HEK293 (cell line): ENCODE measurements around the gene RASAL2.

Experiments used
- CTCF ChIA-PET: fragments of 350-600 bp; formaldehyde crosslinking; extraction: SDS; loops from one replicate; lab custom pipeline; 2021; ENCODE audit warnings: antibody characterized with exemption; lab: Yijun Ruan, JAX
- POLR2A ChIA-PET: fragments of 300-600 bp; formaldehyde crosslinking; extraction: SDS; loops from one replicate; lab custom pipeline; 2020; ENCODE audit warnings: antibody characterized with exemption, inconsistent platforms; lab: Yijun Ruan, JAX
- H3K27ac ChIP-seq: fragments of 200-500 bp; sonication (Bioruptor generic); 2 replicates; pipeline ENCODE4 v1.5.1; 2014; ENCODE audit warnings: low read depth, low read length, control low read depth, inconsistent platforms; ENCODE audit errors: extremely low read depth
- H3K36me3 ChIP-seq, 2 experiments: fragments of 200-500 bp in 1 of 2; sonication (Bioruptor generic) in 1 of 2; 1 replicate in 1 of 2; 2 replicates in 1 of 2; pipeline ENCODE4 v1.5.1; 2014 to 2017; ENCODE audit warnings: inconsistent platforms in 2 of 2, low read length in 2 of 2; ENCODE audit not compliant: control insufficient read depth in 2 of 2, insufficient read depth in 1 of 2
- H3K4me1 ChIP-seq: fragments of 200-500 bp; sonication (Bioruptor generic); 2 replicates; pipeline ENCODE4 v1.5.1; 2014; ENCODE audit warnings: mild to moderate bottlenecking, low read length, inconsistent platforms; ENCODE audit not compliant: control insufficient read depth, insufficient read depth
- H3K4me3 ChIP-seq: 2 replicates; pipeline ENCODE4 v1.5.1; 2011; ENCODE audit warnings: low read depth, mild to moderate bottlenecking, control low read depth, low read length, moderate library complexity
- H3K9me3 ChIP-seq: fragments of 200-500 bp; sonication (Bioruptor generic); 2 replicates; pipeline ENCODE4 v1.5.1; 2014; ENCODE audit warnings: low read depth, low read length, inconsistent platforms; ENCODE audit not compliant: control insufficient read depth, insufficient read depth
- BCL11A ChIP-seq: fragments of 450-650 bp; formaldehyde crosslinking; IDR thresholded peaks from 2 replicates; pipeline ENCODE4 v1.5.1; 2016; ENCODE audit warnings: low read depth, missing biosample characterization, missing genetic modification characterization
- GFI1B ChIP-seq: fragments of 450-650 bp; formaldehyde crosslinking; IDR thresholded peaks from 2 replicates; pipeline ENCODE4 v1.5.1; 2016; ENCODE audit warnings: missing biosample characterization, missing genetic modification characterization
- HOXC10 ChIP-seq: sonication (generic); formaldehyde crosslinking; IDR thresholded peaks from 2 replicates; pipeline ENCODE4 v1.8.1; 2023; ENCODE audit warnings: mild to moderate bottlenecking, missing genetic modification reagents
- KLF16 ChIP-seq: fragments of 450-650 bp; formaldehyde crosslinking; IDR thresholded peaks from 2 replicates; pipeline ENCODE4 v1.5.1; 2017; ENCODE audit warnings: missing biosample characterization, missing genetic modification characterization
- OVOL3 ChIP-seq: fragments of 450-650 bp; formaldehyde crosslinking; IDR thresholded peaks from 2 replicates; pipeline ENCODE4 v1.5.1; 2016; ENCODE audit warnings: missing biosample characterization, missing genetic modification characterization
- SCRT1 ChIP-seq: fragments of 450-650 bp; formaldehyde crosslinking; IDR thresholded peaks from 2 replicates; pipeline ENCODE4 v1.5.1; 2016; ENCODE audit warnings: missing biosample characterization, missing genetic modification characterization, borderline replicate concordance
- TSHZ1 ChIP-seq: fragments of 450-650 bp; formaldehyde crosslinking; IDR thresholded peaks from 2 replicates; pipeline ENCODE4 v1.5.1; 2016; ENCODE audit warnings: missing biosample characterization, missing genetic modification characterization, borderline replicate concordance
- WT1 ChIP-seq: fragments of 450-650 bp; formaldehyde crosslinking; IDR thresholded peaks from 2 replicates; pipeline ENCODE4 v1.5.1; 2016; ENCODE audit warnings: missing biosample characterization, missing genetic modification characterization
- ZBTB21 ChIP-seq: fragments of 450-650 bp; formaldehyde crosslinking; IDR thresholded peaks from 2 replicates; pipeline ENCODE4 v1.5.1; 2017; ENCODE audit warnings: missing biosample characterization, missing genetic modification characterization
- ZBTB44 ChIP-seq: fragments of 450-650 bp; IDR thresholded peaks from 2 replicates; pipeline ENCODE4 v1.5.1; 2018; ENCODE audit warnings: missing biosample characterization, mild to moderate bottlenecking, missing genetic modification characterization
- ZBTB49 ChIP-seq: fragments of 450-650 bp; formaldehyde crosslinking; IDR thresholded peaks from 2 replicates; pipeline ENCODE4 v1.5.1; 2016; ENCODE audit warnings: missing biosample characterization, missing genetic modification characterization, low read depth
- ZFP37 ChIP-seq: fragments of 450-650 bp; formaldehyde crosslinking; IDR thresholded peaks from 2 replicates; pipeline ENCODE4 v1.5.1; 2016; ENCODE audit warnings: missing biosample characterization, missing genetic modification characterization
- ZFP41 ChIP-seq: fragments of 450-650 bp; formaldehyde crosslinking; IDR thresholded peaks from 2 replicates; pipeline ENCODE4 v1.5.1; 2016; ENCODE audit warnings: missing biosample characterization, missing genetic modification characterization, borderline replicate concordance
- ZNF19 ChIP-seq: fragments of 450-650 bp; formaldehyde crosslinking; IDR thresholded peaks from 2 replicates; pipeline ENCODE4; 2016; ENCODE audit warnings: missing biosample characterization, missing genetic modification characterization, low read depth
- ZNF274 ChIP-seq, 2 experiments: fragments of 200-500 bp in 1 of 2; fragments of 450-650 bp in 1 of 2; sonication (Bioruptor generic) in 1 of 2; formaldehyde crosslinking in 1 of 2; IDR thresholded peaks; 2 replicates each; pipeline versions ENCODE4 v1.5.1 to v1.6.1; 2014 to 2016; ENCODE audit warnings: borderline replicate concordance in 1 of 2, inconsistent platforms in 1 of 2, low read length in 1 of 2, missing biosample characterization in 1 of 2, missing genetic modification characterization in 1 of 2
- ZNF302 ChIP-seq: fragments of 450-650 bp; formaldehyde crosslinking; IDR thresholded peaks from 2 replicates; pipeline ENCODE4 v1.5.1; 2016; ENCODE audit warnings: missing biosample characterization, missing genetic modification characterization, low read depth
- ZNF394 ChIP-seq: fragments of 450-650 bp; formaldehyde crosslinking; IDR thresholded peaks from 2 replicates; pipeline ENCODE4 v1.5.1; 2016; ENCODE audit warnings: missing biosample characterization, missing genetic modification characterization, mild to moderate bottlenecking, moderate library complexity, borderline replicate concordance
- ZNF404 ChIP-seq: fragments of 450-650 bp; formaldehyde crosslinking; IDR thresholded peaks from 2 replicates; pipeline ENCODE4 v1.5.1; 2017; ENCODE audit warnings: missing biosample characterization, missing genetic modification characterization
- ZNF416 ChIP-seq: fragments of 450-650 bp; formaldehyde crosslinking; IDR thresholded peaks from 2 replicates; pipeline ENCODE4 v1.5.1; 2016; ENCODE audit warnings: missing biosample characterization, missing genetic modification characterization
- ZNF426 ChIP-seq: fragments of 450-650 bp; formaldehyde crosslinking; IDR thresholded peaks from 2 replicates; pipeline ENCODE4 v1.5.1; 2017; ENCODE audit warnings: missing biosample characterization, missing genetic modification characterization, mild to moderate bottlenecking, inconsistent platforms, moderate library complexity
- ZNF530 ChIP-seq: fragments of 450-650 bp; formaldehyde crosslinking; IDR thresholded peaks from 2 replicates; pipeline ENCODE4 v1.5.1; 2016; ENCODE audit warnings: low read depth, missing biosample characterization, missing genetic modification characterization
- ZNF544 ChIP-seq: fragments of 450-650 bp; formaldehyde crosslinking; IDR thresholded peaks from 2 replicates; pipeline ENCODE4 v1.5.0; 2017; ENCODE audit warnings: missing biosample characterization, missing genetic modification characterization
- ZNF560 ChIP-seq: fragments of 450-650 bp; formaldehyde crosslinking; IDR thresholded peaks from 2 replicates; pipeline ENCODE4 v1.5.1; 2017; ENCODE audit warnings: missing biosample characterization, missing genetic modification characterization, borderline replicate concordance
- ZNF571 ChIP-seq: fragments of 450-650 bp; formaldehyde crosslinking; IDR thresholded peaks from 2 replicates; pipeline ENCODE4 v1.5.0; 2017; ENCODE audit warnings: missing biosample characterization, missing genetic modification characterization
- ZNF600 ChIP-seq: fragments of 450-650 bp; formaldehyde crosslinking; IDR thresholded peaks from 2 replicates; pipeline ENCODE4 v1.5.1; 2016; ENCODE audit warnings: missing biosample characterization, missing genetic modification characterization

Gene RASAL2

GRCh38 chr1:178494569-178494971, 400.7 kb downstream of the RASAL2 start:
- Histone ChIP-seq H3K36me3 (no peaks in the 10 kb centered on the region), H3K4me1 (no peaks in the 10 kb centered on the region), H3K4me3 (no peak overlapping the region), H3K27ac (no peak overlapping the region), H3K9me3 (no peaks in the 10 kb centered on the region)
- no peak for TF ChIP-seq ZNF544
- TF ChIP-seq WT1 (tag by site-specific recombination): no peak
- TF ChIP-seq ZNF19 (tag by site-specific recombination): no peak
- no peak for TF ChIP-seq SCRT1 (tag by site-specific recombination)
- no peak for TF ChIP-seq KLF16 (tag by site-specific recombination)
- TF ChIP-seq ZNF404: no peak
- no peak for TF ChIP-seq HOXC10 (CRISPR knock-in tag)
- TF ChIP-seq OVOL3 (tag by site-specific recombination): no peak
- no peak for TF ChIP-seq ZNF426
- no peak for TF ChIP-seq ZNF530
- TF ChIP-seq ZNF571: no peak
- no peak for TF ChIP-seq ZNF560
- no peak for TF ChIP-seq TSHZ1
- no peak for TF ChIP-seq GFI1B (tag by site-specific recombination)
- no peak for TF ChIP-seq ZNF302 (tag by site-specific recombination)
- no peak for TF ChIP-seq ZNF394
- ChIA-PET POLR2A (interaction anchor here (1.4 kb wide), 1 partner anchor 24 kb away, joined by 4 read pairs; no protein-coding TSS in a partner anchor), CTCF (interaction anchor here (0.6 to 0.7 kb wide), 5 partner anchors 9 to 235 kb away, joined by 3 to 4 read pairs (median 4); partner anchors contain the start of gene TEX35)

- Histone ChIP-seq H3K9me3 (no peaks in the 10 kb centered on the region), H3K4me3 (no peak overlapping the region), H3K27ac (no peak overlapping the region), H3K36me3 (no peaks in the 10 kb centered on the region), H3K4me1 (no peaks in the 10 kb centered on the region)
- TF ChIP-seq BCL11A (tag by site-specific recombination): no peak
- ChIA-PET POLR2A (interaction anchor here (1.4 kb wide), 1 partner anchor 24 kb away, joined by 4 read pairs; no protein-coding TSS in a partner anchor), CTCF (interaction anchor here (0.6 to 0.7 kb wide), 3 partner anchors 9 to 235 kb away, joined by 3 to 4 read pairs (median 4); no protein-coding TSS in a partner anchor)
These were observed 401.3 kb downstream of the RASAL2 start for GRCh38 chr1:178495158-178495557.

- TF ChIP-seq ZBTB44 (tag by site-specific recombination): no peak
- no peak for TF ChIP-seq ZNF600 (tag by site-specific recombination)
- TF ChIP-seq ZFP37 (tag by site-specific recombination): no peak
- no peak for TF ChIP-seq ZBTB21
- TF ChIP-seq ZNF274 (IDR thresholded peaks at IDR 0.05; ENCODE audit: low read length): no peak
- no peak for TF ChIP-seq ZNF274 (tag by site-specific recombination; IDR thresholded peaks at IDR 0.05; ENCODE audit: borderline replicate concordance)
- no peak for TF ChIP-seq ZFP41 (tag by site-specific recombination)
- TF ChIP-seq ZNF416 (tag by site-specific recombination): no peak
- TF ChIP-seq ZBTB49 (tag by site-specific recombination): no peak
- Histone ChIP-seq H3K4me3 (no peak overlapping the region), H3K36me3 (no peaks in the 10 kb centered on the region), H3K4me1 (no peaks in the 10 kb centered on the region), H3K27ac (no peak overlapping the region), H3K9me3 (no peaks in the 10 kb centered on the region)
- CTCF ChIA-PET: interaction anchor here (0.5 kb wide), 1 partner anchor 115 kb away, joined by 4 read pairs; no protein-coding TSS in a partner anchor
- POLR2A ChIA-PET: interaction anchor here (1.4 kb wide), 1 partner anchor 25 kb away, joined by 4 read pairs; no protein-coding TSS in a partner anchor
These were observed 402.0 kb downstream of the RASAL2 start for GRCh38 chr1:178495741-178496409.
